GM12872 (cell line): ENCODE measurements around the gene KCNK10.

Source experiments
- CTCF ChIP-seq: IDR thresholded peaks from 3 replicates; pipeline ENCODE4 v1.5.1; 2011; ENCODE audit warnings: low read depth, mild to moderate bottlenecking, low read length, moderate library complexity; ENCODE audit not compliant: insufficient read depth

The KCNK10 gene

GRCh38 chr14:88203291-88203690 lies 119.8 kb downstream of the KCNK10 start:
- no peak for TF ChIP-seq CTCF

GRCh38 chr14:88202286-88202685 lies 120.8 kb downstream of the KCNK10 start:
- no peak for TF ChIP-seq CTCF

GRCh38 chr14:88201851-88202250 lies 121.2 kb downstream of the KCNK10 start:
- TF ChIP-seq CTCF, result no peak

GRCh38 chr14:88199882-88200281 lies 123.2 kb downstream of the KCNK10 start:
- TF ChIP-seq CTCF, result no peak

GRCh38 chr14:88198446-88198845 lies 124.6 kb downstream of the KCNK10 start:
- TF ChIP-seq CTCF, result no peak

GRCh38 chr14:88196925-88197324 lies 126.1 kb downstream of the KCNK10 start:
- TF ChIP-seq CTCF, result no peak

GRCh38 chr14:88196116-88196890 lies 126.8 kb downstream of the KCNK10 start:
- no peak for TF ChIP-seq CTCF
